Dedifferentiated amniotic fluid mesenchymal stem cell (primary cell): ENCODE measurements around the gene PLPP4.

Source experiments
- DNase-seq: peaks from one replicate; pipeline ENCODE4 v3.0.0-alpha.2; 2016; ENCODE audit errors: extremely low spot score

PLPP4 gene

DNA sequence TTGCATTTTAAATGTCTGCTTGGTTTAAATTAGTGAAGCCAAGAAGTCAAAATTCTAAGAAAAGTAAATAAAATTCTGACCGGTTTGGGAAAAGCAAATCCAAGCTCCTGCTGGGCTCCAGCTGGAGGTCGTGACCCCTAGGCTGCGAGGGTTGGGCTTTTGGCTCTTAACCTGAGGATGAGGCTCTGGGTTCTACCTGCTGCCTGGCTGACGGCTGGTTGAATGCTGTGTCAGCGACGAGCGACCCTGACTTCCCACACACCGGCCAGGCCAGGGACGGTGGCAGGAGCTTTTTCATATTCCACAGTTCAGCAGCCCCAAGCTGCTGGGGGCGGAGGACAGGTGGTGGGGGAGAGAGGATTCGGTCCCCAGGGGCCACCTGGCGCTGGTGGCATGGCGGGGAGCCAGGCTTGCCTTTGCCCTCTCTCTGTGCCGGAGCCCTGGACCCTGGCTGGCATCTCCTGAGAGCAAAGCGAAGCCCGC is 843 bp upstream of the PLPP4 start:
- DNase-seq, result no peak

DNA sequence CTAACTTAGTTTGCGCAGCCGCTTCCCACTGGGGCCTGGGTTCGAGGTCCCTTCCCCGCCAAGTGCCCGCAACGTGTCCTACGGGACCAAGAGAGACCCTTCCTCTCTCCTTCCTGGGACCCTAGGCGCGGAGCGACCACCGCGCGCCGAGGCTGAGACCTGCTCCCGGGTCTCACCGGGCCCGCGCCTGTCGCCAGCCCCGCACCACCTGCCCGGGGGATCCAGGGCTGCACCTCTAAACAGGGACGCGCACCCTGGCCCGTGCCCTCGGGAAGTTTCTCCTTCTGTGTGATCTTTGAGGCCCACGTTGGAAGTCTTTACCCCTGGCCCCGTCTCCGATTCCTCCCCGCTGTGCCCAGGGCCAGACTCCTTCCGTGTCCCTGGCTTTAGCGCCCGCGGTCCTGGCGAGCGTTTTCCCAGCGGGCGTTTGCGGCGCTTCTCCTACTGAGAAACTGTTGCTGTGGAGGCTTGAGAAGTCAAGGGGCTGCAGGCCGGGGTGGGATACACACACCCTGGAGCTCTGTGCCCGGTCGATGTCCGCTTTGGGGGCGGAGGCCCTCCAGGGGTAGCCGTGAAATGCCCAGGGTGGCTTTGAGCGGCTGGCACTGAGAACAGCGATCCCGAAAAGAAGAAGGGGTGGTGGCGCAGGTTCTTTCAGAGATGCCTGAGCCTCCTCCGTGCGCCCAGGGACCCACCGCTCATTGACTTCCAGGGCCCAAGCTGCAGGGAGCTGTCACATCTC is 575 bp downstream of the PLPP4 start:
- no peak for DNase-seq

DNA sequence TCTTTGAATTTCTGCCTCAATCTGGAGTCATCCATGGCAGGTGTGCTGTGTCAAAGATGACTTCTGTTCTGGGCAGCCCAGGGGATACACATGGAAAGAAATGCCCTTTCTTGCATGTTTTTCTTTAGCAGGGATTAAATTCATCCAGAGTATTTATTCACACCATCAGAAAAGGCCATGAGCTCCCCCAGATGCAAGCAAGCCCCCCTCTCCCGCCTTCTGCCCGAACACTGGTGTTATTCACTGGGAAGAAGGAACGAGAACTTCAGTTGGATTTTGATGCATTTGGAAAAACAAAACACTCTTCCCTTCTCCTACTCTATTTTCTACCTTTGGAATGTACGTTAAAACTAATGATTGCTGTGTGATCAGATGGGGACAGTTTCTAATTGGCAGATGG is 1.4 kb downstream of the PLPP4 start:
- DNase-seq, result no peak

DNA sequence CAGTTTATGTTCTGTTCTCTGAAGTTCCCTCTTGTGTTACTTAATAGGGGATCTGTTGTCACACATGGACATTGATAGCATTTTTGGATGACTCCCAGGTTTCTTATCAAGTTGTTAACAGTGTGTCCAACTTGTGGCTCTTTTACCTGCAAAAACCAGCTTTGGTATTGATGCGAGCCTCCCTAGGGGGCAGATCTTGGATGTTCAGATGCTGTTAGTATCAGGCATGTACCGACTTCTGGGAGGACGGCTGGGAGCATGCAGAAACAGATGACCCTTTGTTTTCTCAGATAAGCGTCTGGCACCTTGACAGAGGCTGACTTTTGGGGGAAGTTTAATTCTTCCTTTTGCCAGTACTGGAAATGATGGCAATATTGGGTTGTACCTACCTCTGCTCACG is 2.2 kb downstream of the PLPP4 start:
- no peak for DNase-seq

DNA sequence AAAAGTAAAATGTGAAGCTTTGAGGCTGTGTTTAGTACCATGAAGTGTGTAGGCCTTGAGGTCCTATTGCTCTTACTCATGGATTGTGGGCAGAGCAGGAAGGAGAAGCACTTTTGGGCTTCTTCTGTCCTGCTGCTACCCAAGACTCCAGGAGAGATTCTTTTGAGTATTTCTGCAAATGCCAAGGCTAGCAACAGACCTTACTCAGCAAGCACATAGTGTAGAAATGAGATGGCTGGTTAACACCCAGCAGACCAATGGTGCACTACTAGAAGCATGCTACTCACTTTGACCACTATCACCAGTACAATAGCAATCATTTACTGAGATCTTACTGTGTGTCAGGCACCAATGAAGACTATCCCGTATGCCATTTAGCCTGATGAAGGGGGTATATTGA is 3.2 kb downstream of the PLPP4 start:
- DNase-seq, result no peak

DNA sequence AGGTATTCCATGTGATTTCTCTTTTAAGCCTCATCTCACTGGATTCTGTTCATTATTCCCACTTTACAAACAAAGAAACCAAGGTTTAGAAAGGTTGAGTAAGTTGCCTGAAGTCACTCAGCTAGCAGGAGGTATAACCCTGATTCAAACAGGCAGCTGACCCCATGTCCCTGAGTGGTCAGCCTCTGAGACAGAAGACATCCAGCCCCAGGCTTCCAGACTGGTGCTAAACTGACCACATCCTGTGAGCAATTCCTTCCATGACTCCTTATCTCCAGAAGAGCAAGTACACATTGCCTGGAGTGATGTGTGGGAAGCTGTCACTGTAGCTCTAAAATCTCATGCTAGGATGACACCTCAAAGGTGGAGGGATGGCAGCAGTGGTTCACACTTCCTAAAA is 3.7 kb downstream of the PLPP4 start:
- peak; percentile 45 for DNase-seq

DNA sequence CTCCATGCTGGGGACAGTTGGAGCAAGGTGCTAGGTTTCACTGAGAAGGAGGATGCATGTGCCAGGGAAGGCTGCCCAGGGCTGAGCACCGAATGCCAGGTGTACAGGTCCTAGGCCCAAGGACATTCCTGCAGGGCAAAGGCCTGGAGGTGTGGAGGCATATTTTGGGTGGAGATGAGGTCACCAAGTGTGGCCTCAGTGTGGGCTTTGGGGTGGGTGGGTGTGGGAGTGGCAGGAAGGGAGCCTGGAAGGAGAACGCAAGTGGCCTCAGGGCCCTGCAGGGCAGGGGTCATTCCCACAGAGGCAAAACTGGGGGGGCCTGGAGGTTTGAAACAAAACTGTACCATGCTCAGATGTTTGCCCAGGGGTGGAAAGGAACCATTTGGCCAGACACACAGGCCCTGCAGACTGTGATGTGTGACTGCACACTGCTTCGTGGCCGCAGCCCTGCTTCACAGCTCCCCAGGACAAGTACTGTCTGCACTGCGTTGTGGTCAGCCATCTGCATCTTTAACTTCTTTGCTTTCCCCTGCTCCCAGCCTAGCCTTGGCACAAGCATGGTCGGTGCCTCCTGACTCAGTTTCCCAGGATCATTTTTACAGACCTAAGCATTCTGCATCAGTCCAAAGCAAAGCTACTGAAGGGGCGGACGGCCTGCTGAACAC is 5.1 kb downstream of the PLPP4 start:
- no peak for DNase-seq

DNA sequence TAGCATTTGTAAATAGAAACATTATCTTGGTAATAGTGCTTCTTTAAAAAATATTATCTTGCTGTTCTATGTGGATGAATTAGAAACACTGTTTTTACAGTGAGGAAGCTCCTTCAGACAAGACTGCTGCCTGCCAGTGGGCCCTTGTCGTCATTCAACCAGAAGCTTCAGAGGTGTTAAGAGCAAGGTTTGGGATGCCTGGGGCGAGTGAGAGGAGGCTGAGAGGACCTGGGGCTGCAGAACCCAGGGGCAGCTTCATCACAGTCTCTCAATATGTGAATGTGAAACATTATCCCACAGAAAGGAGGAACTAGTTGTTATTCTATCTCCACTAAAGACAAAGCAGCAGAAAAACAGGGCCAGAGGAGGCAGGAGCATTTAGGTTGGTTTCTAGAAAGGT is 8.1 kb downstream of the PLPP4 start:
- no peak for DNase-seq

DNA sequence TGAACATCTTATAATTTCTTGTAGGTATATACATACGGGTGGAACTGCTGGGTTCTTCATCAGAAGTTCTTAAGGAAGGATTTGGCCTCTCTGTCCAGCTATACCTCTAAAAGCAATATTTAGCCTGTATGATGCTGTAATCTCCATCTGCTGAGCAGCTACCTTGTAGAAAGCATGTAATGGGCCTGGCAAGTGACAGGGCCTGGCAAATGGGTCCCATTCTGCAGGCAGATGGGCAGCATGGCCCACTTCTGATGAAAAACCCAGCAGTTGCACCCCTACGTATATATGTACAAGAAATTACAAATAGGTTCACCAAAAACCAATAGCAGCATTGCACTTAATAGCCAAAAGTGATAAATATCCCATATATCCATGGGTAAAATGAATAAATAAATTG is 9.0 kb downstream of the PLPP4 start:
- DNase-seq, result no peak

DNA sequence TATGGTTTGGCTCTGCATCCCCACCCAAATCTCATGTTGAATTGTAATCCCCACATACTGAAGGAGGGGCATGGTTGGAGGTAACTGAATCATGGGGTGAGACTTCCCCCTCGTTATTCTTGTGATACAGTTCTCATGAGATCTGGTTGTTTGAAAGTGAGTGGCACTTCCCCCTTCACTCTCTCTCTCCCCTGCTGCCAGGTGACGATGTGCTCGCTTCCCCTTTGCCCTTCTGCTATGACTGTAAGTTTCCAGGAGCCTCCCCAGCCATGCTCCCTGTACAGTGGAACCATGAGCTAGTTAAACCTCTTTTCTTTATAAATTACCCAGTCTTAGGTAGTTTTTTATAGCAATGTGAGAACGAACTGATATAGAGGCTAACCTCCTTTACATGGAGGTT is 16.6 kb downstream of the PLPP4 start:
- DNase-seq, result no peak

DNA sequence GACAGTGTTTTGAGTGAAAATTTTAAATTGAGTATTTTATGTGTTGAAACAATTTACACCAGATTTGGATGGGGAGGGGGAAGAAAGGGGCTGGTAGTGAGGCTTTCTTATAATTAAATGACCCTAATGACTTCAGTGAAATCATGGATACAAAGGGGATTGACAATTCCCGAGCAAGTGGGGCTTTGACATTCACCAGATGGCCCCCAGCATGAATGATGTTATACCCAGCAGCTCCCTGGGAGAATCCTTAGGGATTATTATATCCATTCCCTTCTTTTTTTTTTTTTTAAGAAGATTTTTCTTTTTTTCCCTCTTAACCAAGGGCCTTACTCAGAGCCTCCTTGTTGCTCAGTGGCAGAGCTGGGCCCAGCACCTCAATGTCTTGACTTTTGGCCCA is 17.9 kb downstream of the PLPP4 start:
- DNase-seq, result no peak

DNA sequence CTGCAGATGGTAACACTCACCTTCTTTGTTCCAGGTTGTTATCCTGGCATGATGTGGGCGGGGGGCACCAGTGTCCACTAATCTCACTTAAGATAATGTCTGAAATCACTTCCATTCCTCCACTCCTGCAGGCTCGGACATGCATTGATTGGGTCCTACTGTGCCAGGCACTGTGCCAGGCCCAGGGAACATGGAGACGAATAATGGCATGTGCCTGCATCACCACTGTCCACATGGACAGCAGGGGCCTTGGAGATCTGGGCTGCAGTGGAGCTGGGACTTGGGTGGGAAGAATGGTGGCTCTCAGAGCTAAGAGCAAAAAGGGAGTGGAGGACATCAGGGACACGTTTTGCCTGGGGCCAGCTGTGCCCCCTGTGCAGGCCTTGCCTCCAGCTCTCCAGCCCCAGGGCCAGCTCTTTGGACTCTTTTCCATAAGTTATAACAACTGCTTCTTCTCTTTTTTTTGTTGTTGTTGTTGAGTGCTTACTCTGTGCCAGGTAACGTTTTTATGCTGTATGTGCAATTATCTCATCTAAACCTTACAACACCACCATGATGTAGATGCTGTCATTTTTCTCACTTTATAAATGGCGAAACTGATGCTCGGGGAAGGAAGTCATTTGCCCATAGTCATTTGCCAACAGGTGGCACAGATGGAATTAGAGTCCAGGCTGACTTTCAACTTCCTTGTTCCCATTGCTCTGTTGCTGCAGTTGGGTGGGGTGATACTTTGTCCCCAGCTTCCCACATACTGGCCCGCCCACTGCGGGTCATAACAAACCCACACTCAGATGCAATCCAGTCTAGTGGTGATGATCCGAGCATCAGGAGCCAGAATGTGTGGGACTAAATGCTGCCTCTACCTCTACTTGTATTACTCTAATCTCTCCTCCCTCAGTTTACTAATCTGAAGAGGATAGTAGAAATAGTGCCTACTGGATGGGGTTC is 19.1 kb downstream of the PLPP4 start:
- DNase-seq, result no peak

DNA sequence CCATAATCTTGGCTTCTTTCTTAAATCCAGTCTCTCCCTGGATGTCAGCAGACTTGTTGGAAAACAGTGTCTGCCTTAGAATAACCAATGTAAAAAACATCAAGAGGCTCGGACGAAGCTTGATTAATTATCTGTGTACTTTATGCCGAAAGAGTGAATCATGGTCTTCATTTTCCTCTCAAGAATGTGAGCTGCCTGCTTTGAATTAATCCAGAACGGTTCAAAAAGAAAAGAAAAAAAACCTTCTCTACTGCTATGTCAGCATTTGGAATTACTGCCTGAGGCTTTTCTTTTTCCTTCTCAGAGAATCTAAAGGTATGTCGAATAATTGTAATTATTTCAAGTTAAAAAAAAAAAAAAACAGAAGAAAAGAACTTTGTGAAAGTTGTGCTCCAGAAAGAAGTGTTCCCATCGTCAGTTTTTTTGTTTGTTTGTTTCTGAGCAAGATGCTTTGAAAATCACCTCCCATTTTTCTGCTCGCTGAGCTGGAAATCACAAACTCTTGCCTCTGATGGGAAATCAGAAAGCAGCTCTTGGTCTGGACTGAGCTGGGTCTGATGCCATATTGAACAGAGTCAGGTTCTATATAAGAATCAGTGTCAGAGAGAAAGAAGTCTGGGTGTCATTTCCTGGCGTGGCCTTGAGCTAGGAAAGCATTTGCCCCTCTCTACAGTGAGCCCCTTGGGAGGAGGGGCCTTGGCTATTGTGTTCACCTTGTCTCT is 20.2 kb downstream of the PLPP4 start:
- DNase-seq, result peak; percentile 38

DNA sequence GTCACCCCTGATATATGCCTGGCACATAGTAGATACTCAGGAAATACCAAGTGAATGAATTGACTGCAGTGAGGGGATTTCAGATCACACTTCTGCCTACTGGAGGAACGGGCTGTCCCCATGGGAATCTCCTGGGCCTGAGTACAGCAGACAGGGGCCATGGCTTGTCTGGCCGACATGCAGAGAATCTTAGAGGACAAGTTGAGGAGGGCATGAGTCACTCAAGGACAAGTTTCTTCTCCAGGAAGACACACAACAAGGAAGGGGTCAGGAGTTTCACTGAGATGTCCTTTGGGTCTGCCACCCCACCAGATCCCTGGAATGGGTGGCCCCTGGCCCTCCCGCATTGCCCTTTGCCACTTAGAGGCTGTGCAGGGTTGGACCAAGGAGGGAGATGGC is 20.7 kb downstream of the PLPP4 start:
- no peak for DNase-seq

DNA sequence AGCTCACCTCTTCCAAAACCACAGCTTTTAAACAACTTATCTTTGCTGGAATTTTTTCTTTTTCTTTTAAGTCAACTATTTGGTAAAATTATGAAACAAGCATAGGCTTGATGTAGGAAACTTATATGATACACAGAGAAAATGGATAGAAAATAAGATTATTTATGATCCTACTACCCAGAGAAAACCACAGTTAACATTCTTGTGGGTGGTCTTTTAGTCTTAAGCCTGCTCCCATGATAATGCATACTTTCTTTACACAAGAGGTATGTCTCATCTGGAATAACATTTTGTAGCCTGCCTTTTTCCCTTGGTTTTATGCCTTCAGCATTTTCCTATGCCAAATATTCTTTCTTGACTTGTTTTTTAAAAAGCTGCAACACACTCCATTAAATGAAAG is 21.4 kb downstream of the PLPP4 start:
- no peak for DNase-seq

DNA sequence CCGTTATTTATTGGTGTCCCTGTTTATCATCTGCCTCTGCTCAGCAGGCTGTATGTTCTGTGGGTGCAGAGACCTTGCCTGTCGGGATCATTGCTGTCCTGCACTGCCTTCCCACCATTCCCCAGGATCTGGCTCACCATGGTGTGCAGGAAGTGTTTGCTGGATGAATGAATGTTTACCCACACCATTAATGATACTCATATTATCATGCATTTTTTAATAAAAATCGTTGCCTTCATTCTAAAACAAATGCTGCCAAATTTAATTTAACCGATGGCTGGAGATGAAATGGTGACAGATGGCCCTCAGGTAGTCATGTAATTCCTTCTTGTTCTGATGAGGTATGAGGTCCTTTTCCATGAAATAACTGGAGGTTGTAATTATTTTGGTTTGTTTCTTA is 22.5 kb downstream of the PLPP4 start:
- DNase-seq, result no peak

DNA sequence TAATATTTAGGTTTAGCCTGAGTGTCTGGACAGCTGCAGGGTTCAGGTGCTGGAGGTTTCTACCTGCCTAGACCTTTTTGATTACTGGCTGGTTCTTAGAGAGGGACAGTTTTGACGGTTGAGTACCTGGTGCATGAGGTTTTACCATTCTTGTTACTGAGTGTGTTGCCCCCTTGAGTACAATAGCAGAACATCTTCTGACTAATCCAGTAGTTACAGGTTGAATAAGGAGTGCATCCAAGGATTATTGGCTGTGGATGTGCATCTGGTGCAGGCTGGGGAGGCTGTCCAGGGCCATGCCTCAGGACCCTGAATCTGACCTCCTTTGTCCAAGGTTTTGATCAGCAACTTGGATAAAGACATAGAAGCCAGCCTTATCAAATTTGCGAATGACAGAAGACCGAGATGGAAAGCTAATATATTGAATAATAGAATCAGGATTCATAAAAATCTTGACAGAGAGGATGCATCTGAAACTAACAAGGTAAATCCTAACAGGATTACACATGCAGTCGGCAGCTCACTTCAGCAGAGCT is 23.1 kb downstream of the PLPP4 start:
- no peak for DNase-seq

DNA sequence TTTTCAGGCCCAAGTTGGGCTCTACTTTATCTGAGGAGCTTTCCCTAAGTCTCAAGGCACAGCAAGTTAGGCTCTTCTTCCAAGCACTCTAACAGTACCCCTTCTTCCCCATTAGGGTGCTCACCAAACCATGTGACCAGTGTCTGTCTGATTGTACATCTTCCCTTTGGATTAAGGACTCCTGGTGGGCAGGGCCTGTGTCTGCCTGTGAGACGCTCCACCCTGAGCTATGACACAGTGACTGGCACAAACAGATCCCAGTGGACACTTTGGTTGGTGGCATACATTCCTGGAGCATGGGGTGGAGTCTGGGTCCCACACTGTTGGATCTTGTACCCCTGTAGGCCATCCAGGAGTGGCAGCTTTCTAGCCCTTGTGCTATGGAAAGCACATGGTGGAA is 23.8 kb downstream of the PLPP4 start:
- DNase-seq, result no peak

DNA sequence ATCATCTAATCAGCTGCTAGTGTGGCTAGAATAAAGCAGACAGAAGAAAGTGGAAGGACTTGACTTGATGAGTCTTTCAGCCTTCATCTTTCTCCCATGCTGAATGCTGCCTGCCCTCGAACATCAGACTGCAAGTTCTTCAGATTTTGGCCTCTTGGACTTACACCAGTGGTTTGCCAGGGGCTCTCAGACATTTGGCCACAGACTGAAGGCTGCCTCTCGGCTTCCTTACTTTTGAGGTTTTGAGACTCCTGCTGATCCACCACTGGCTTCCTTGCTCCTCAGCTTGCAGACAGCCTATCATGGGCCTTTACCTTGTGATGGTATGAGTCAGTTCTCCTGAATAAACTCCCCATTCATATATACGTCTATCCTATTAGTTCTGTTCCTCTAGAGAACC is 26.0 kb downstream of the PLPP4 start:
- DNase-seq, result no peak

DNA sequence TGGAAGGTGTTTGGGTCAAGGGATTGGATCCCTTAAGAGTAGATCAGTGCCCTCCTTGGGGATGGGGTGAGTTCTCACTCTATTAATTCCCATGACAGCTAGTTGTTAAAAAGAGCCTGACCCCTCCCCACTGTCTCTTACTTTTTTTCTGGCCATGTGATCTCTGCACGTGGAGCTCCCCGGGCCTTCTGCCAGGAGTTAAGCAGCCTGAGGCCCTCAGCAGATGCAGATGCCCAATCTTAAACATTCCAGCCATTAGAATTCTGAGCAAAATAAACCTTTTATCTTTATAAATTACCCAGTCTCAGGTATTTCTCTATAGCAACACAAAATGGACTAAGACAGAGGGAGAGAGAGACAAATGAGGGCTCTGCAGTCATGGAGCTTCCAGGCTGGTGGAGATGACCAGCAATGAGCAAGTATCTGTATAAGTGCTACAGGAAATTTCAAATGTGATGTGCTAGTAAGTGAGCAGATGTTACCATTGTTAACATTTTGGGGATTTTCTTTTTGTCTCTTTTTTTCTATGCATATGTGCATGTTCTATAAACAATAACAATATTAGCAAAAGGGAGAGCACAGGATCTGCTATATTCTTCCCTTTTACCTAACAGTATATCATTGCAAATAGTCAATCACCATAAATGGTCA is 26.7 kb downstream of the PLPP4 start:
- no peak for DNase-seq

DNA sequence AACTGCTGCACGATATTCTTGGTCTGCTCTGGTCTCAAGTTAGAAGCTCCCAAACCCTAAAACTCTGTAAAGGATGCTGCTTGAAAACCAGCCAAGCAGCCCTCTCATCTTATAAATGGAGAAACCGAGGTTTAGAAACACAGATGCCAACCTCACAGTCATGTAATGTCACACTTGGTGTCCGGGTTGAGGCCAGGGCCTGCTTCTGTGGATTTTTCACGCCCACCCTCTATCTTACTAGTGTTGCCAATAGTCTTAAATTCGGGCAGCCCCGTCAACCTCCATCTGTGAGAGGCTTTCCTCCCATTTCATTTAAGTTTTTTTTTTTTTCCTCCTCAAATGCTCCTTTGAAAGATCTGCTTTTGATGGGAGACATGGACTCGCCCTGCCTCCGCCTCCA is 28.9 kb downstream of the PLPP4 start:
- DNase-seq, result no peak
